PC-9 (cell line): Measurements from ENCODE around the gene NUTM2A. TPM values are rescaled to one million over a fixed set of nuclear protein-coding genes. Genes with fewer than 3 reads are reported as not detected.
"Not testable (repeated sequence)": the region's sequence is repeated elsewhere in the genome, so short reads cannot be mapped to it uniquely, and the experiment has no call there.

Experiments used
- BruUV-seq: library from RNA; stranded (reverse); fragments of 400-500 nt; replicated peaks from 2 replicates; lab custom pipeline; 2021; lab: Mats Ljungman, UMichigan
- CTCF ChIA-PET: fragments of 300-600 bp; sonication (Branson Sonifier 250); formaldehyde crosslinking; loops from one replicate; lab custom pipeline; 2022; ENCODE audit warnings: antibody characterized with exemption; lab: Charles Lee
- POLR2A ChIA-PET: fragments of 300-600 bp; sonication (Branson Sonifier 250); formaldehyde crosslinking; loops from one replicate; lab custom pipeline; 2022; ENCODE audit warnings: antibody characterized with exemption; ENCODE audit not compliant: unreplicated experiment; lab: Charles Lee
- DNase-seq, 2 experiments: peaks; one replicate each; pipeline versions ENCODE4 v3.0.0 to v3.0.0-alpha.2; 2015 to 2022; ENCODE audit warnings: mixed read lengths in 1 of 2
- H2AFZ ChIP-seq: fragments of 200-600 bp; sonication (generic); 2 replicates; pipeline ENCODE4 v1.8.1; 2017; ENCODE audit warnings: antibody characterized with exemption
- H3F3A ChIP-seq: fragments of 200-600 bp; sonication (generic); 2 replicates; pipeline ENCODE4 v1.8.1; 2017; ENCODE audit warnings: antibody characterized with exemption, mild to moderate bottlenecking, low read depth; ENCODE audit not compliant: insufficient read depth
- H3K27ac ChIP-seq: fragments of 200-600 bp; sonication (generic); 2 replicates; pipeline ENCODE4 v1.6.1; 2016; ENCODE audit warnings: mixed run types
- H3K27me3 ChIP-seq: fragments of 200-600 bp; sonication (generic); 2 replicates; pipeline ENCODE4 v1.6.1; 2016; ENCODE audit warnings: low read depth, mixed run types; ENCODE audit not compliant: insufficient read depth
- H3K36me3 ChIP-seq: fragments of 200-600 bp; sonication (generic); 2 replicates; pipeline ENCODE4 v1.6.1; 2016; ENCODE audit warnings: low read depth, mixed run types
- H3K4me1 ChIP-seq: fragments of 200-600 bp; sonication (generic); replicated peaks from 2 replicates; pipeline ENCODE4 v1.6.1; 2016; ENCODE audit warnings: mixed run types; ENCODE audit not compliant: insufficient read depth
- H3K4me2 ChIP-seq: fragments of 200-600 bp; sonication (generic); 2 replicates; pipeline ENCODE4 v1.6.1; 2017; ENCODE audit warnings: mixed run types
- H3K4me3 ChIP-seq: fragments of 200-600 bp; sonication (generic); 2 replicates; pipeline ENCODE4 v1.6.1; 2016; ENCODE audit warnings: mixed run types
- H3K79me2 ChIP-seq: fragments of 200-600 bp; sonication (generic); 2 replicates; pipeline ENCODE4 v1.6.1; 2017; ENCODE audit warnings: low read depth, mixed run types
- H3K9me2 ChIP-seq: fragments of 200-600 bp; sonication (generic); 2 replicates; pipeline ENCODE4 v1.8.1; 2017; ENCODE audit warnings: mild to moderate bottlenecking; ENCODE audit not compliant: insufficient read depth
- H3K9me3 ChIP-seq: fragments of 200-600 bp; sonication (generic); 2 replicates; pipeline ENCODE4 v1.8.1; 2016; ENCODE audit warnings: low read depth; ENCODE audit not compliant: insufficient read depth
- H4K20me1 ChIP-seq: fragments of 200-600 bp; sonication (generic); 2 replicates; pipeline ENCODE4 v1.8.1; 2017; ENCODE audit not compliant: insufficient read depth
- intact Hi-C: fragments of 100-400 bp; cut with micrococcal nuclease; formaldehyde crosslinking; loops from one replicate; pipeline ENCODE4 v1.10.0; 2022; ENCODE audit not compliant: unreplicated experiment
- total RNA-seq: library from RNA; stranded (reverse); gene quantifications from 2 replicates; pipeline ENCODE4 v1.2.3, GENCODE V29; 2021

The NUTM2A gene
- total RNA-seq, 1 experiment from 2014 or later = 0.48 TPM

GRCh38 chr10:87204801-87205200 is 20.4 kb upstream of the NUTM2A start:
- H3K4me3 ChIP-seq, H4K20me1 ChIP-seq, BruUV-seq, H3K9me3 ChIP-seq, intact Hi-C loops, H3K27me3 ChIP-seq, H3K9me2 ChIP-seq, DNase-seq, POLR2A ChIA-PET, H2AFZ ChIP-seq, H3K4me1 ChIP-seq, H3K79me2 ChIP-seq, H3K27ac ChIP-seq, H3K36me3 ChIP-seq, H3F3A ChIP-seq: not testable (repeated sequence)
- CTCF ChIA-PET = interaction anchor here (0.6 kb wide), 1 partner anchor 10 kb away, joined by 6 read pairs; no protein-coding TSS in a partner anchor
- H3K4me2 ChIP-seq = peak overlapping the region; percentile 38; the same call in 1 of the 2 replicates

- H3K4me1 ChIP-seq, H3K27me3 ChIP-seq, H3K79me2 ChIP-seq, H2AFZ ChIP-seq, POLR2A ChIA-PET, DNase-seq, intact Hi-C loops, H3K36me3 ChIP-seq, H3K9me3 ChIP-seq, H3K27ac ChIP-seq, H3F3A ChIP-seq, H3K9me2 ChIP-seq, BruUV-seq, H4K20me1 ChIP-seq, H3K4me2 ChIP-seq, CTCF ChIA-PET, H3K4me3 ChIP-seq: not testable (repeated sequence)
Observed at GRCh38 chr10:87206922-87207321, 18.3 kb upstream of the NUTM2A start.

GRCh38 chr10:87210309-87210708 is 14.9 kb upstream of the NUTM2A start:
- H3K79me2 ChIP-seq, POLR2A ChIA-PET, H4K20me1 ChIP-seq, H2AFZ ChIP-seq, H3K27me3 ChIP-seq, CTCF ChIA-PET, H3K9me2 ChIP-seq, H3K4me1 ChIP-seq, BruUV-seq, H3K9me3 ChIP-seq, H3K4me3 ChIP-seq, H3F3A ChIP-seq, H3K27ac ChIP-seq, H3K36me3 ChIP-seq, H3K4me2 ChIP-seq, intact Hi-C loops: not testable (repeated sequence)
- DNase-seq = peak; percentile 29 to 56

- BruUV-seq, H3K36me3 ChIP-seq, H3K4me3 ChIP-seq, H3F3A ChIP-seq, H3K27ac ChIP-seq, H3K79me2 ChIP-seq, H3K4me1 ChIP-seq, H3K9me2 ChIP-seq, H3K27me3 ChIP-seq, POLR2A ChIA-PET, intact Hi-C loops, H4K20me1 ChIP-seq, H2AFZ ChIP-seq, H3K9me3 ChIP-seq, CTCF ChIA-PET, H3K4me2 ChIP-seq: not testable (repeated sequence)
- DNase-seq = peak in 1 of 2 experiments; percentile 35
Observed at GRCh38 chr10:87211848-87212247, 13.4 kb upstream of the NUTM2A start.

DNA sequence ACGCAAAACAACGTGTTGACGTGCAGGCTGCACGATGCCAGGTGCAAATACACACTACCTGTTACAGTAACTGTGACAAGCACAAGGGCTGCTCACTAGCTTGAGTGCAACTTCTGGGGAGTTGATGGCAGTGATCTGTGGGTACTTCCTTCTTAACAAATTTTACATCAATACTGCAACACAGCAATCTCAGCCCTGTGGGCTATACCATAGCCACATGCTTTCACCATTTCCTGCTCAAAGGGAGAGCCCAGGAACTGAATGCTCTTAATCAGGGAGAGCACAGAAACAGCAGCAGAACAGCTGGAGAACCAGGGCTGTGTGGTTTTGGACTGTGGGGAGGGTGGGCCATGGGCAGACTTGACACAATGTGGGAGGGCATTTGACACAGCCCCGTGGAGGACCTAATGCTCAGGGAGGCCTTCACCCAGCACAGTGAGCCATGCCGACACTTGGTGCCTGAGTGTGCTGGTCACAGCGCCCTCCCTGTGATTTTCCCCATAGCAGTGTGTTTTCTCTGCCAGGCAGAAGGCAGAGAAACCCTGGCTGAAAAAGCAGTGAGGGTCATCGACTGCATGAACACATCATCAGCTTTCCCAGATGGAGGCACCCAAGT is 12.0 kb upstream of the NUTM2A start:
- CTCF ChIA-PET = not testable (repeated sequence)

DNA sequence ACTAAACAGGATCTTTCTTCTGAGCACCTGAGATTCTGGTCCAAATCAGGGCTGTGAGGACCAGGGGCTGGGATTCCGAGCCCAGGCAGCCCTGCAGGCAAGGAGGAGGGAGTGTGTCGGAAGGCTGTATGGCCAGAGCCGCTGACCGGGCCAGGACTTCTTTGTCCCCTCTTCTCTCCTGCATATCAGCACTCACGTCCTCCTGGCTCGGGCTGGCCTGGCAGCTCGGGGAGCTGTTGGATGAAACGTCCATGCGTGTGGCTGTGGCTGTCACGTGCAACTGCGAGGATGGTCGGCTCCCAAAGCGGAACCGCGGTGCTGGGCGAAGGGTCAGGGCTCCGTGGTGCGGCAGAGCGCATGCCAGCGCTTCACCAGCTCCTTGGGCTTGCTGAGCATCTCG is 11.4 kb upstream of the NUTM2A start:
- CTCF ChIA-PET, intact Hi-C loops, POLR2A ChIA-PET: not testable (repeated sequence)

More for the DNA sequence above, 12.0 kb upstream of the NUTM2A start:
- DNase-seq, H3K9me2 ChIP-seq, H3K4me1 ChIP-seq, H3K27me3 ChIP-seq, H3K9me3 ChIP-seq, H3K4me3 ChIP-seq, H3K79me2 ChIP-seq, H4K20me1 ChIP-seq, H3K4me2 ChIP-seq, H3K27ac ChIP-seq, BruUV-seq, intact Hi-C loops, H3K36me3 ChIP-seq, H3F3A ChIP-seq, POLR2A ChIA-PET, H2AFZ ChIP-seq: not testable (repeated sequence)

DNA sequence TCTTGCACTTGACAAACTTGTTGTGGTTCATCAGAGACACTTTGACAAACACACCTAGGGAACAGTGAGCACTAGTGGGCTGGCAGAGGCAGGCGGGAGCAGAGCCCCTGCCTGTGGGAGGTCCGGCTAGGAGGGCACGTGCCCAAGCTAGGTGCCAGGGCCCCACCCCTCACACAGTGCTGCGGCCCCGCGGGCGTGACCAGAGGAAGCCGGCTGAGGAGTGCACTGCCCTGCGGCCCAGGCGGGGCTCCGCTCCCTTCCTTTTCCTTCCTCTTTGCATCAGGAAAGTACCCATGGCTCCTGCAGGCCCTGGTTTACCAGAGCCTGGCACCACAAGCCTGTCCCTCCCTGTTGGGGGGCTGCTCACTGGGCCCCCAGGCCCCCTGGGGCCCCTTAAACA is 9.1 kb upstream of the NUTM2A start:
- intact Hi-C loops, H3K36me3 ChIP-seq, H3K4me3 ChIP-seq, CTCF ChIA-PET, BruUV-seq, H3K4me1 ChIP-seq, H3F3A ChIP-seq, H3K27ac ChIP-seq, H4K20me1 ChIP-seq, H3K9me3 ChIP-seq, H3K4me2 ChIP-seq, H2AFZ ChIP-seq, H3K9me2 ChIP-seq, H3K79me2 ChIP-seq, DNase-seq, POLR2A ChIA-PET, H3K27me3 ChIP-seq: not testable (repeated sequence)

More for the DNA sequence above, 11.4 kb upstream of the NUTM2A start:
- not testable (repeated sequence) for H3K79me2 ChIP-seq, H3F3A ChIP-seq, DNase-seq, H3K27ac ChIP-seq, H3K4me1 ChIP-seq, H2AFZ ChIP-seq, H3K4me3 ChIP-seq, H3K36me3 ChIP-seq, H3K9me2 ChIP-seq, H4K20me1 ChIP-seq, H3K27me3 ChIP-seq, H3K4me2 ChIP-seq, H3K9me3 ChIP-seq, BruUV-seq
